ENCODE measurements around the gene CDK16.

The CDK16 gene

GRCh38 chrX:47218280-47218919 lies at the start of gene CDK16:
TSS of gene CDK16 (plus strand) at chrX:47218681. CDS start at chrX:47223558, 4,877 bp downstream.
- FAIRE-seq, result no peak

DNA sequence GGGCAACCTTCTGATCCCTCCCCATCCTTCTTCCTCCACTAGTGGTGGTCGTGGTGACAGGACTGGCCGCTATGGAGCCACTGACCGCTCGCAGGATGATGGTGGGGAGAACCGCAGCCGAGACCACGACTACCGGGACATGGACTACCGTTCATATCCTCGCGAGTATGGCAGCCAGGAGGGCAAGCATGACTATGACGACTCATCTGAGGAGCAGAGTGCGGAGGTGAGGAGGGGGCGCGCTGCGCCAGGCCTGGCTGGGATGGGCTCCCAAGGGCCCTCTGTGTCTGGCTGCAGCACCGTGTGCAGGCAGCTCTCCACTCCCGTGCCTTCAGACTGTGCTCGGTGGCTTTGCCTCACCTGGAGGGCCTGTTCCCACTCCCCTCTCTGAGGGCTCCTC lies 49.2 kb upstream of the CDK16 start:
- no peak for FAIRE-seq

- no peak for FAIRE-seq
Observed at GRCh38 chrX:47169726-47170515, 48.6 kb upstream of the CDK16 start.

DNA sequence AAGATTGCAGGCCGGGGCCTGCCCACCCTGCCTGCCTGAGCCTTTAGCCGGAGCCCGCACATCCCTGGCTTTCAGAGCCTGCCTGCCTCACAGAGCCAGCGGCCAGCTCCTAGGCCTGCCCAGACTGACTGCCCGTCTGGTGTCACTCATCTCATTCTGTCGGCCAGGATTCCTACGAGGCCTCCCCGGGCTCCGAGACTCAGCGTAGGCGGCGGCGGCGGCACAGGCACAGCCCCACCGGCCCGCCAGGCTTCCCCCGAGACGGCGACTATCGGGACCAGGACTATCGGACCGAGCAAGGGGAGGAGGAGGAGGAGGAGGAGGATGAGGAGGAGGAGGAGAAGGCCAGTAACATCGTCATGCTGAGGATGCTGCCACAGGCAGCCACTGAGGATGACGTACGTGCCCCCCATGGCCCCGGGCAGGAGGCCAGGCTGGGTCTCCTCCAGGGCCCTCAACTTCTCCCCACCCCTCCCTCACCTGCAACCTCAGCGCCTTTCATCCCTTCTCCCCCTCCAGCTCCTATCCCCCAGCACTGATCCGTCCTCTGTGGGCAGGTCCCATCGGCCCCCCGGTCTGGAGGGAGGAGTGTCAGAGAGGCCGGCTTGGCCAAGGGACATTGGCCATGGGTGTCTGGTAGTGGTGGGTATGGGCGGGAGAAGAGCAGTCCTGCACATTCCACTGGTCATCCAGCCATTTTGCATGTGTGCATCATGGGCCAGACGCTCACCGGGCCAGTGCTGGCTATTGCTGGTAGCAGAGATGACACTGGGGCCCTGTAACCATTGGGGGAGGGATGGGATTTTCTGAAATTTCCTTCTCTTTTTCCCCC lies 47.4 kb upstream of the CDK16 start:
- no peak for FAIRE-seq

DNA sequence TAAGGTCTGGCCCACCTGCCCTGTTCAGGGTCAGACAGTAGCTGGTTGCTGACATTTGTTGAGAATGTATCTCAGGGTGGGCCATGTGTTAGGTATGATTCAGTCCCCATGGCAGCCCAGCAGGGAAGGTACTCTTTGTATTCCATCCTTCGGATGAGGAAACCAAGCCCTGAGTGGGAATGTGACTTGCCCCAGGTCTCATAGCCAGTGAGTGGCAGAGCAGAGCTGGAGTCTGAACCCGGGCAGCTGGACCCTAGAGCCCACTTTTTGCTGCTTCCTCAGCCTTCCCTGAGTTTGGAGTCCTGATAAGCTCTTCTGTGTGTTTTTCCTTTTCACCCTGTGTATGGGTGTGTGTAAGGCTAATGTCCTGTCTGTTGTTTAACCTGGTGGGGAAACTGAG lies 46.5 kb upstream of the CDK16 start:
- FAIRE-seq, result no peak

DNA sequence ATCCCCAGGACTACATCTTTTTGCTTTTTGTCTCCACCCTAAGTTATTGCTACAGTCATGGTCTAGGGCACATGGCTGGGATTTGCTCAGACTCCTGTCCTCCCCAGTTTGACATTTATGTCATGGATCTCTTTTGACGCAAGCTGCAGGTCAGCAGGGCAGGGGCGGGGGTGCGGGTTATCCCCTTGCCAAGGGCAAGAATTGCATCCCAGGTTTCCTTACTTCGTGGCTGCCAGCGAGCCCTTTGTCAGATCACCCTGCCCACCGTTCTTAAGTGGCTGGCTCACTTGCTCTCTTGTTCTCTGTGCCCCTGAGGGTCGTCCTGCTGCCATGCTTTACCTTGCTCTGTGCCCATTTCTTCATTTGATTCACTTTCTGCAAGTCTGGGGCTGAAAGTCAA lies 45.9 kb upstream of the CDK16 start:
- FAIRE-seq, result no peak

DNA sequence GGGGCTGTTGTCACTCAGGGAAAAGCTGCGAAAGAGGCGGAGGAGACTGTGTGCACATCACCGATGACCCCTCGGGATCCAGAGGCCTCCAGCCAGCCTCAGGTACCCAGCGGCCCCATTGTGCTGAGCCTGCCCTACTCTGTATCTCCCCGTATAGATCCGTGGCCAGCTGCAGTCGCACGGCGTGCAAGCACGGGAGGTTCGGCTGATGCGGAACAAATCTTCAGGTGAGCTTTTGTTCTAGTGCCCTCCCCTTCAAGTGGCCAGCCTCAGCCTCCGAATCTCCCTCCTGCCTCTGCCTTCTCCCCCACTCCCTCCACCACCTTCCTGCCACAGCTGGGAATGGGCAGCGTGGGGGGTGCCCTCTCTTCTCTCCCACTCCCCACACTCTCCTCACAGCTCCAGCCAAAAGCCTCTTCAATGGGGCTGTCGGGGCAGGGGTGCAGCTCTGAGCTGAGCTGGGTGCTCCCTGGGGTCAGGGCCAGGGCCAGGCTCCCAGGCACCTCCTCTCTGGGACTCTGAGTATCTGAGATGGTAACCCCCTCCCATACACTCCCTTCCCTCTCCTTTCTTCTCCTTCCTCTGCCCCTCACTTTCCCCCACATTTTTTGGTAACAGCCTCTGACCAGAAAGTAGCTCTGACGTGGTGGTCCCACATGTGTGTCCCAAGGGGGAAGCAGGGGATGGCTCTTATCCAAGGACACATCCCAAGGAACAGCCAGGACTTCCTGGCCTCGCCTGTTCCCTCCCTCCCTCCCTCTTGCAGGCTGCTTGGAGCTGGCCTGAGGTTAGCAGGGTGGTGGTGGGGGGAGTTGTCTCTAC lies 45.3 kb upstream of the CDK16 start:
- FAIRE-seq, result no peak

- FAIRE-seq, result no peak
Observed at GRCh38 chrX:47174376-47174775, 44.1 kb upstream of the CDK16 start.

DNA sequence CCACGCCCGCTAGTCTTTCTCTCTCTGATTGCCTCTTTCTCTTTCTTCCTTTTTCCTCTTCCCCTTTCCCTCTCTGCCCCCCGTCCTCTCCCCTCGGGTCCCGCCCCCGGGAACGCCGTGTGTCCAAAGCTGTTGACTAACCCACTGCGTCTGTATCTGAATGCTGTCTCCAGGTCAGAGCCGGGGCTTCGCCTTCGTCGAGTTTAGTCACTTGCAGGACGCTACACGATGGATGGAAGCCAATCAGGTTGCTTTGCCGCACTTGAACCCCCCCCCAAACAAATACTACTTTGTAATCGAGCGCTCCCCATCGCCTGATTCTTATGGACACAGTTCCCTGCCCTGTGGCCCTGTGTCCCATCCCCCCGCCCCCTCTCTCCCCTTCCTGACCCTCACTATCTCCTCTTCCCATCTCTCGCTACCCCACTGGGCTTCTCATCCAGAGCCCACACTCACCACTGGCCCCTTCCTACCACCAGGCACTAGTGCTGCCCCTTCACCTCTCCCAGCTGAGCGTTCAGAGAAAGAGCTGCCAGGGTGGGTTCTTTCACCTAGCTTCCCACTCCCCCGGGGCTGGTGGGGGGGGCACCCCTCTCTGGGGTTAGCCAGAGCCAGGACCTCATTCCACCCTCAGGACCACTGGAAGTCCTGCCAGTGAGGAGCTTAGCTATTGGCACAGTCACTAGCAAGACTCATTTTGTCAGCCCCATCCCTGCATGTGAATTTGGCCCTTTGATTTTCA lies 43.5 kb upstream of the CDK16 start:
- FAIRE-seq, result no peak

- FAIRE-seq, result no peak
Observed at GRCh38 chrX:47175588-47175980, 42.9 kb upstream of the CDK16 start.

- FAIRE-seq, result no peak
Observed at GRCh38 chrX:47176101-47176740, 42.3 kb upstream of the CDK16 start.

- FAIRE-seq, result no peak
Observed at GRCh38 chrX:47177079-47177478, 41.4 kb upstream of the CDK16 start.

GRCh38 chrX:47178337-47178736 lies 40.1 kb upstream of the CDK16 start:
- no peak for FAIRE-seq

GRCh38 chrX:47179221-47179927 lies 39.1 kb upstream of the CDK16 start:
- no peak for FAIRE-seq

DNA sequence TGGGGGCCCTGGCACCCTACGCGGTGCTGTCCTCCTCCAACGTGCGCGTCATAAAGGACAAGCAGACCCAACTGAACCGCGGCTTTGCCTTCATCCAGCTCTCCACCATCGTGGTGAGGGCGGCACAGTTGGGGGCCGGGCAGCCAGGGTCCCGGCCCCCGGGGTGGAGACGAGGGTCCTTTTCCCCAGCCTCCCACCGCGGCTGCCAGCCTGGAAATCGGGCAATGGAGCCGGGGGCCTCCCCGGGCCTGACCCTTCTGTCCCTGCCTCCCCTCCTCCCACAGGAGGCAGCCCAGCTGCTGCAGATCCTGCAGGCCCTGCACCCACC lies 38.6 kb upstream of the CDK16 start:
- FAIRE-seq, result no peak

GRCh38 chrX:47180346-47180745 lies 38.1 kb upstream of the CDK16 start:
- FAIRE-seq, result no peak

- no peak for FAIRE-seq
Observed at GRCh38 chrX:47181301-47181700, 37.2 kb upstream of the CDK16 start.

DNA sequence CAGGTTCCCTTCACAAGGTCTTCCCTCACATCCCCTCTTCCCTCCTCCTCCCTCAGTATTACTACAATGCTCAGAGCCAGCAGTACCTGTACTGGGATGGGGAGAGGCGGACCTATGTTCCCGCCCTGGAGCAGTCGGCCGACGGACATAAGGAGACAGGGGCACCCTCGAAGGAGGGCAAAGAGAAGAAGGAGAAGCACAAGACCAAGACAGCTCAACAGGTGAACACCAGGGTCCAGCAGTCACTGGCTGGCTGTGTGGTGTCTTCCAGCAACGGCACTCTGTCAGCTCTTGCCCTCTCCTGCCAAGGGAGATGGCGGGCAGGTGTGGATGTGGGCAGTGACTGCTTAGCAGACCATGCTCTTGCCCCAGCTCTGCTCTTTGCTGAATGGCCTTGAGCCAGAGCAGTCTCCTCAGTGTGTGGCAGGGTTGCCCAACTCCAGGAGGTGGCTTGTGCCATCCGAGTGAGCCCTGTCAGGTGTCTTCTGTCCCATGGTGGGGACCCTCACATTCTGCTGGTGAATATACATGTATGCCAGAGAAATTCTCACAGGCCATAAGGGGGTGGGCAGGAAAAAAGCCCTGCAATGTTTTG lies 36.3 kb upstream of the CDK16 start:
- no peak for FAIRE-seq

GRCh38 chrX:47184486-47184885 lies 34.0 kb upstream of the CDK16 start:
- FAIRE-seq, result no peak

DNA sequence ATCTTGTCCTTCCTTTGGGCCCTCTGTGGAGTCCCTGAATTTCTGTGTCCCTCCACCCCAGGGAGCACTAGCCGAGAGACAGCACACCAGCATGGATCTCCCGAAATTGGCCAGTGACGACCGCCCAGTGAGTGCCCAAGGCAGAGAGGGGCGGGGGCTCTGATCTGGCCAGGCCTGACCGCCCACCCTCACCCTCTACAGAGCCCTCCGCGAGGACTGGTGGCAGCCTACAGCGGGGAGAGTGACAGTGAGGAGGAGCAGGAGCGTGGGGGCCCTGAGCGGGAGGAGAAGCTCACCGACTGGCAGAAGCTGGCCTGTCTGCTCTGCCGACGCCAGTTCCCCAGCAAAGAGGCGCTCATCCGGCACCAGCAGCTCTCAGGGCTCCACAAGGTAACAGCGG lies 33.2 kb upstream of the CDK16 start:
- no peak for FAIRE-seq

Data from A204.1 (cell line).